IMR-90 (cell line): ENCODE data around the gene COX19. TPM values are rescaled to one million over a fixed set of nuclear protein-coding genes. Genes with fewer than 3 reads are reported as not detected.

Experiments
- ATAC-seq: fragments of 200-7000 bp; cut with Tn5 transposase; 2 replicates; pipeline ENCODE4 v1.9.1; 2020; ENCODE audit warnings: low read depth, mild to moderate bottlenecking, moderate library complexity
- BruUV-seq: library from RNA; stranded (reverse); fragments of 400-500 nt; replicated peaks from 2 replicates; lab custom pipeline; 2021; lab: Mats Ljungman, UMichigan
- CTCF ChIA-PET: fragments of 300-600 bp; formaldehyde crosslinking; extraction: SDS; loops from one replicate; lab custom pipeline; 2021; ENCODE audit warnings: antibody characterized with exemption; lab: Yijun Ruan, JAX
- POLR2A ChIA-PET: fragments of 300-600 bp; sonication (Branson Sonifier 250); formaldehyde crosslinking; loops from one replicate; lab custom pipeline; 2022; ENCODE audit warnings: antibody characterized with exemption; ENCODE audit not compliant: unreplicated experiment; lab: Charles Lee
- DNase-seq: peaks from one replicate; pipeline ENCODE4 v3.0.0; 2013
- H2AFZ ChIP-seq: replicated peaks from 2 replicates; pipeline ENCODE3; 2013; ENCODE audit warnings: low read length, mild to moderate bottlenecking; ENCODE audit not compliant: poor library complexity
- H2AK5ac ChIP-seq: 2 replicates; pipeline ENCODE4 v1.6.1; 2013; ENCODE audit warnings: low read depth, low read length, inconsistent platforms
- H2AK9ac ChIP-seq: replicated peaks from 2 replicates; pipeline ENCODE3; 2013; ENCODE audit warnings: mild to moderate bottlenecking, low read depth, low read length, moderate library complexity; ENCODE audit not compliant: poor library complexity
- H2BK120ac ChIP-seq: 2 replicates; pipeline ENCODE4 v1.6.1; 2013; ENCODE audit warnings: low read depth, low read length, inconsistent platforms
- H2BK15ac ChIP-seq: 3 replicates; pipeline ENCODE4 v1.6.1; 2013; ENCODE audit warnings: low read depth, low read length, inconsistent platforms
- H2BK20ac ChIP-seq: 2 replicates; pipeline ENCODE4 v1.6.1; 2013; ENCODE audit warnings: low read depth, mild to moderate bottlenecking, inconsistent platforms, low read length, moderate library complexity
- H2BK5ac ChIP-seq: 2 replicates; pipeline ENCODE4 v1.6.1; 2013; ENCODE audit warnings: mild to moderate bottlenecking, low read depth, low read length, inconsistent platforms; ENCODE audit not compliant: poor library complexity, severe bottlenecking
- H3K14ac ChIP-seq: replicated peaks from 2 replicates; pipeline ENCODE4 v1.6.1; 2013; ENCODE audit warnings: low read depth, low read length, inconsistent platforms
- H3K18ac ChIP-seq: 2 replicates; pipeline ENCODE4 v1.6.1; 2013; ENCODE audit warnings: low read depth, low read length, control low read depth
- H3K23ac ChIP-seq: 2 replicates; pipeline ENCODE4 v1.6.1; 2013; ENCODE audit warnings: low read depth, low read length, inconsistent platforms
- H3K27ac ChIP-seq: 2 replicates; pipeline ENCODE4 v1.5.1; 2013; ENCODE audit warnings: mild to moderate bottlenecking, control low read depth, low read length; ENCODE audit not compliant: insufficient read depth
- H3K27me3 ChIP-seq: 2 replicates; pipeline ENCODE4 v1.6.1; 2013; ENCODE audit warnings: low read length; ENCODE audit not compliant: control insufficient read depth, insufficient read depth
- H3K36me3 ChIP-seq: 2 replicates; pipeline ENCODE4 v1.6.1; 2013; ENCODE audit warnings: low read length, mixed read lengths; ENCODE audit not compliant: control insufficient read depth, insufficient read depth
- H3K4ac ChIP-seq: 2 replicates; pipeline ENCODE4 v1.6.1; 2013; ENCODE audit warnings: low read depth, low read length, inconsistent platforms
- H3K4me1 ChIP-seq: 2 replicates; pipeline ENCODE4 v1.6.1; 2013; ENCODE audit warnings: low read length, mixed read lengths; ENCODE audit not compliant: control insufficient read depth, insufficient read depth
- H3K4me2 ChIP-seq: 2 replicates; pipeline ENCODE4 v1.6.1; 2013; ENCODE audit warnings: low read depth, mild to moderate bottlenecking, control low read depth, low read length, moderate library complexity
- H3K4me3 ChIP-seq: 2 replicates; pipeline ENCODE4 v1.5.1; 2013; ENCODE audit warnings: low read depth, mild to moderate bottlenecking, control low read depth, low read length, moderate library complexity; ENCODE audit not compliant: insufficient read depth
- H3K56ac ChIP-seq: 2 replicates; pipeline ENCODE4 v1.6.1; 2013; ENCODE audit warnings: low read length, inconsistent platforms; ENCODE audit not compliant: insufficient read depth; ENCODE audit errors: extremely low read depth
- H3K79me1 ChIP-seq, 2 experiments: 2 replicates each; pipeline ENCODE4 v1.6.1; 2013; ENCODE audit warnings: low read length in 2 of 2, inconsistent platforms in 1 of 2, low read depth in 1 of 2
- H3K9ac ChIP-seq: 2 replicates; pipeline ENCODE4 v1.6.1; 2013; ENCODE audit warnings: low read depth, low read length, control low read depth
- H3K9me1 ChIP-seq: 2 replicates; pipeline ENCODE4 v1.6.1; 2013; ENCODE audit warnings: low read length, inconsistent platforms; ENCODE audit not compliant: insufficient read depth
- H3K9me3 ChIP-seq: 2 replicates; pipeline ENCODE4 v1.6.1; 2013; ENCODE audit warnings: low read length; ENCODE audit not compliant: control insufficient read depth, insufficient read depth
- H4K20me1 ChIP-seq: 2 replicates; pipeline ENCODE4 v1.6.1; 2013; ENCODE audit warnings: low read length, inconsistent platforms; ENCODE audit not compliant: insufficient read depth
- H4K5ac ChIP-seq: 2 replicates; pipeline ENCODE4 v1.6.1; 2013; ENCODE audit warnings: mild to moderate bottlenecking, low read depth, low read length, control low read depth
- H4K8ac ChIP-seq, 2 experiments: 2 replicates each; pipeline ENCODE4 v1.6.1; 2013; ENCODE audit warnings: low read depth in 2 of 2, low read length in 2 of 2, control low read depth in 1 of 2, inconsistent platforms in 1 of 2
- H4K91ac ChIP-seq: 2 replicates; pipeline ENCODE4 v1.6.1; 2013; ENCODE audit warnings: low read depth, low read length, inconsistent platforms; ENCODE audit not compliant: insufficient read depth
- MAFK ChIP-seq: IDR thresholded peaks from 2 replicates; pipeline ENCODE4 v1.6.1; 2012; ENCODE audit warnings: low read depth, low read length, improper control_type of control experiment
- NFE2L2 ChIP-seq: fragments of 150-350 bp; IDR thresholded peaks from 2 replicates; pipeline ENCODE4 v1.6.1; 2016; ENCODE audit warnings: low read depth, mild to moderate bottlenecking, low read length
- RFX5 ChIP-seq: IDR thresholded peaks from 2 replicates; pipeline ENCODE4 v1.8.0; 2012; ENCODE audit warnings: low read depth, mild to moderate bottlenecking, low read length, moderate library complexity
- SMC3 ChIP-seq: fragments of 150-350 bp; IDR thresholded peaks from 2 replicates; pipeline ENCODE4 v1.6.1; 2016; ENCODE audit warnings: low read depth, mild to moderate bottlenecking, antibody characterized with exemption, low read length, moderate library complexity
- WGBS, 2 experiments: methylation state at CpG; one replicate each; pipeline versions ENCODE4 v1.1.5 to v1.1.7; 2013; ENCODE audit warnings: missing lambda C conversion rate in 2 of 2; ENCODE audit not compliant: insufficient read length in 1 of 2; ENCODE audit errors: extremely low coverage in 2 of 2; 5-methylcytosine and 5-hydroxymethylcytosine counted together
- dilution Hi-C: fragments of 300-500 bp; cut with HindIII; formaldehyde crosslinking; loops from one replicate; pipeline ENCODE4 v1.14.3; 2018; ENCODE audit warnings: low sequenced_read_pairs; ENCODE audit not compliant: unreplicated experiment
- in situ Hi-C: fragments of 300-500 bp; cut with MboI; formaldehyde crosslinking; loops from 3 replicates; pipeline ENCODE4 v1.14.3; 2019; ENCODE audit warnings: low sequenced_read_pairs, inconsistent platforms, mixed read lengths
- intact Hi-C: fragments of 100-400 bp; cut with micrococcal nuclease; formaldehyde crosslinking; loops from 2 replicates; pipeline ENCODE4 v1.10.0; 2022
- polyA plus RNA-seq, 3 experiments: library from polyadenylated mRNA; depleted of rRNA; stranded (reverse); fragments of >200 nt; gene quantifications; 2 replicates each; pipeline ENCODE4 v1.2.3, GENCODE V29; 2012; ENCODE audit warnings: low replicate concordance in 1 of 3
- total RNA-seq: library from RNA; depleted of rRNA; stranded (reverse); fragments of >200 nt; gene quantifications from 2 replicates; pipeline ENCODE4 v1.2.3, GENCODE V29; 2012

The COX19 gene
- total and polyA plus RNA-seq, 2 of the 4 experiments (the other 2 are of a cell fraction) = 3.9 to 7.3 TPM

DNA sequence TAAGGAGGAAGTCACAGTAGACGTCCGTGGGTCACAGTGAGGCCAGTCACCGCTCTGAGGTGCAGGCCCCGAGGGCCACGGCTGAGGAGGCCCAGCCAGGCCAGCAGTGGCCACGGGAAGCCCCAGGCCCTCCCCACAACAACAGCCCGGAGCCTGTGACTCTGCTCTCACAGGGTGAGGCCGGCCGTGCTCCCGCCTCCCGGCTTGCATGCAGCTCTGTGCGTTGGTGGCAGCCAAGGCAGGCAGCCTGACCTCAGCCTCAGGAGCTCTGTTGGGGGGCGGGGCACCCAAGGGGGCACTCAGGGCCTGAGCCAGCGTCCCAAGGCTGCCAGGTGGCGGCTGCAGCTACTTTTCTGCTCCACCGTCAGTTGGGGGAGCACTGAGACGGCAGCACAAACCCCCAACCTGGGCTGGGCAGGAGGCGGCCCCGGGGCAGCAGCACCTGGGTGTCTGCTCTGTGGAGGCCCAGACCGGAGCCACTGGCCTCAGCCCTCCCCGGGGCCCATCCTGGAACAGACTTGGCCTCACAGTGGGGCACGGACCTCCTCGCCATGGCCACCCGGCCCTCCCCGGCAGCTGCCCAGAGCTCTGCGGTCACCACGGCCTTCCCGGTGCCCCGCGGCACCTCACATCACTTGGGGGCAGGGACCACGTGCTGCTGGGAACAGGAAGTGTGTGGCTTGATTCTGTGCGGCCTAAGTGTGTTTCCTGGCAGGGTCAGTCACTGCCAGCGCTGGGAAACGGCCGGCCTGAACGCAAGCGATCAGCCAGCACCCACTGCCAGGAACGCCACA lies 20.9 kb upstream of the COX19 start (continued):
- no peak for TF ChIP-seq NFE2L2
- no peak for TF ChIP-seq SMC3
- no peak for TF ChIP-seq MAFK

DNA sequence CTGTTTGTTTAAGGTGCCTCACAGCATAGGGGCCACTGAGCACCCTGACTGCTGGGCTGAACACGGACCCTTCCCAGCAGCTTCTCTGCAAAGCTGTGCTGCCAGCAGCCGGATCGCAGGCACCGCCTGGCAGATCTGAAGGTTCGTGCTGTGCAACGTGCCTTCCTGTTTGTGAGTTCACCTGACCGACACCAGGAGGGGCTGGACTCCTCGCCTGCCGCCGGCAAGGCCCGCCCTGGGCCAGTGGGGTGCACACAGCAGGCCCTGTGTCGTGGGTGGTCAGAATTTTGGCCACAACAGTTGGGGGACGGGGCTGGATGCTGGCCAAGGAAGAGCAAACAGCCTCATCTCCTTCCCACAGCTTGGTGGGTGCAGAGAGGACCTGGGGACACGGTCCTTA lies 20.2 kb upstream of the COX19 start:
- in situ Hi-C loops = loop anchor here (10.0 kb wide), 1 partner anchor 179 kb away; no protein-coding TSS in a partner anchor

More for the DNA sequence above, 20.2 kb upstream of the COX19 start:
- Histone ChIP-seq H4K5ac (no peak overlapping the region), H3K9me3 (no peaks in the 10 kb centered on the region), H3K9me1 (no peaks in the 10 kb centered on the region), H2AK9ac (peak overlapping the region; percentile 78), H2BK120ac (no peak overlapping the region), H4K20me1 (peaks cover 9% of the 10 kb centered on the region), H3K23ac (no peak overlapping the region), H3K14ac (no peak overlapping the region), H2BK5ac (no peak overlapping the region), H2AFZ (no peak overlapping the region), H3K27me3 (no peaks in the 10 kb centered on the region), H3K18ac (no peak overlapping the region), H3K4ac (no peak overlapping the region), H3K56ac (no peak overlapping the region), H3K79me1 (no peaks in the 10 kb centered on the region), H3K4me1 (no peaks in the 10 kb centered on the region), H3K9ac (no peak overlapping the region), H3K36me3 (peaks cover 10% of the 10 kb centered on the region; the same call in 1 of the 2 replicates), H3K27ac (no peak overlapping the region), H2AK5ac (no peak overlapping the region), H3K4me3 (no peak overlapping the region), H3K4me2 (no peak overlapping the region), H2BK20ac (no peak overlapping the region), H4K8ac (no peak overlapping the region), H2BK15ac (no peak overlapping the region), H4K91ac (no peak overlapping the region)
- TF ChIP-seq RFX5 = no peak
- dilution Hi-C loops (no loop called here), intact Hi-C loops (no loop called here)
- DNase-seq (no peak), ATAC-seq (no peak)
- no TSS peak for BruUV-seq
- WGBS, 2 experiments = 96% methylated on average over 7 of the region's 14 CpGs; no CpG with 5 or more reads in 1 of the 2 experiments
- CTCF ChIA-PET = interaction anchor here (3.7 kb wide), 1 partner anchor 70 kb away, joined by 60 read pairs; no protein-coding TSS in a partner anchor
- POLR2A ChIA-PET = no interaction called here
